ENCODE results near the gene EHBP1.
"Not testable (repeated sequence)": the region's sequence is repeated elsewhere in the genome, so short reads cannot be mapped to it uniquely, and the experiment has no call there.

The EHBP1 gene

GRCh38 chr2:63054841-63055225 is 349.3 kb downstream of the EHBP1 start:
- DNase-seq = no peak

GRCh38 chr2:63055226-63056106 is 350.0 kb downstream of the EHBP1 start:
- no peak for DNase-seq

GRCh38 chr2:63056107-63057050 is 350.9 kb downstream of the EHBP1 start:
- no peak for DNase-seq

- DNase-seq = no peak
Observed at GRCh38 chr2:63057249-63058143, 352.0 kb downstream of the EHBP1 start.

GRCh38 chr2:63058144-63058920 is 352.8 kb downstream of the EHBP1 start:
- DNase-seq = no peak

- DNase-seq = no peak
Observed at GRCh38 chr2:63058921-63059792, 353.6 kb downstream of the EHBP1 start.

GRCh38 chr2:63059793-63060471 is 354.4 kb downstream of the EHBP1 start:
- no peak for DNase-seq

GRCh38 chr2:63060472-63060991 is 355.0 kb downstream of the EHBP1 start:
- no peak for DNase-seq

GRCh38 chr2:63064197-63064596 is 358.7 kb downstream of the EHBP1 start:
- no peak for DNase-seq

GRCh38 chr2:63064661-63065060 is 359.1 kb downstream of the EHBP1 start:
- DNase-seq = no peak

- DNase-seq = no peak
Observed at GRCh38 chr2:63066265-63066664, 360.8 kb downstream of the EHBP1 start.

GRCh38 chr2:63066838-63067237 is 361.3 kb downstream of the EHBP1 start:
- no peak for DNase-seq

GRCh38 chr2:63071664-63072063 is 366.2 kb downstream of the EHBP1 start:
- DNase-seq = no peak

- DNase-seq = no peak
Observed at GRCh38 chr2:63073994-63074393, 368.5 kb downstream of the EHBP1 start.

GRCh38 chr2:63074399-63074798 is 368.9 kb downstream of the EHBP1 start:
- not testable (repeated sequence) for DNase-seq

GRCh38 chr2:63078852-63079606 is 373.5 kb downstream of the EHBP1 start:
- no peak for DNase-seq

- no peak for DNase-seq
Observed at GRCh38 chr2:63081404-63081803, 375.9 kb downstream of the EHBP1 start.

GRCh38 chr2:63086687-63087086 is 381.2 kb downstream of the EHBP1 start:
- DNase-seq = no peak

- no peak for DNase-seq
Observed at GRCh38 chr2:63092401-63092800, 386.9 kb downstream of the EHBP1 start.
